ENCODE measurements around the gene BMPR1A.

Gene BMPR1A

GRCh38 chr10:86942441-86943315 is 186.3 kb downstream of the BMPR1A start:
- no peak for TF ChIP-seq FOXP2 (optimal IDR thresholded peaks at IDR 0.05; ENCODE audit: borderline replicate concordance, extremely low read depth, extremely low read length, insufficient read depth)
- no peak for TF ChIP-seq SIN3A (IDR thresholded peaks at IDR 0.05; ENCODE audit: borderline replicate concordance, insufficient read depth, low read length)
- no peak for TF ChIP-seq POLR2AphosphoS5 (IDR thresholded peaks at IDR 0.05; ENCODE audit: low read depth, low read length)
- TF ChIP-seq TAF1 (IDR thresholded peaks at IDR 0.05; ENCODE audit: borderline replicate concordance, insufficient read depth, low read length), result no peak
- no peak for TF ChIP-seq REST (IDR thresholded peaks at IDR 0.05; ENCODE audit: insufficient read depth in 1 of 2, low read depth in 2 of 2, low read length in 2 of 2)

- TF ChIP-seq POLR2AphosphoS5 (IDR thresholded peaks at IDR 0.05; ENCODE audit: low read depth, low read length), result no peak
- TF ChIP-seq FOXP2 (optimal IDR thresholded peaks at IDR 0.05; ENCODE audit: borderline replicate concordance, extremely low read depth, extremely low read length, insufficient read depth), result no peak
- TF ChIP-seq SIN3A (IDR thresholded peaks at IDR 0.05; ENCODE audit: borderline replicate concordance, insufficient read depth, low read length), result no peak
- TF ChIP-seq REST (IDR thresholded peaks at IDR 0.05; ENCODE audit: insufficient read depth in 1 of 2, low read depth in 2 of 2, low read length in 2 of 2), result no peak
- TF ChIP-seq TAF1 (IDR thresholded peaks at IDR 0.05; ENCODE audit: borderline replicate concordance, insufficient read depth, low read length), result no peak
Observed at GRCh38 chr10:86943316-86944030, 187.1 kb downstream of the BMPR1A start.

GRCh38 chr10:86944031-86944419 is 187.6 kb downstream of the BMPR1A start:
- TF ChIP-seq TAF1 (IDR thresholded peaks at IDR 0.05; ENCODE audit: borderline replicate concordance, insufficient read depth, low read length) (no peak), SIN3A (IDR thresholded peaks at IDR 0.05; ENCODE audit: borderline replicate concordance, insufficient read depth, low read length) (no peak), REST (IDR thresholded peaks at IDR 0.05; ENCODE audit: insufficient read depth in 1 of 2, low read depth in 2 of 2, low read length in 2 of 2) (no peak), FOXP2 (optimal IDR thresholded peaks at IDR 0.05; ENCODE audit: borderline replicate concordance, extremely low read depth, extremely low read length, insufficient read depth) (no peak), POLR2AphosphoS5 (IDR thresholded peaks at IDR 0.05; ENCODE audit: low read depth, low read length) (no peak)

GRCh38 chr10:86944471-86944870 is 188.1 kb downstream of the BMPR1A start:
- TF ChIP-seq POLR2AphosphoS5 (IDR thresholded peaks at IDR 0.05; ENCODE audit: low read depth, low read length) (no peak), TAF1 (IDR thresholded peaks at IDR 0.05; ENCODE audit: borderline replicate concordance, insufficient read depth, low read length) (no peak), FOXP2 (optimal IDR thresholded peaks at IDR 0.05; ENCODE audit: borderline replicate concordance, extremely low read depth, extremely low read length, insufficient read depth) (no peak)

- no peak for TF ChIP-seq POLR2AphosphoS5 (IDR thresholded peaks at IDR 0.05; ENCODE audit: low read depth, low read length)
- TF ChIP-seq TAF1 (IDR thresholded peaks at IDR 0.05; ENCODE audit: borderline replicate concordance, insufficient read depth, low read length), result no peak
- no peak for TF ChIP-seq REST (IDR thresholded peaks at IDR 0.05; ENCODE audit: insufficient read depth in 1 of 2, low read depth in 2 of 2, low read length in 2 of 2)
- TF ChIP-seq SIN3A (IDR thresholded peaks at IDR 0.05; ENCODE audit: borderline replicate concordance, insufficient read depth, low read length), result no peak
- TF ChIP-seq FOXP2 (optimal IDR thresholded peaks at IDR 0.05; ENCODE audit: borderline replicate concordance, extremely low read depth, extremely low read length, insufficient read depth), result no peak
Observed at GRCh38 chr10:86944907-86945306, 188.5 kb downstream of the BMPR1A start.
